GM19372 (cell line): ENCODE measurements around the gene NKG7.
"Not testable (repeated sequence)": the region's sequence is repeated elsewhere in the genome, so short reads cannot be mapped to it uniquely, and the experiment has no call there.

ENCODE experiments used
- ATAC-seq: cut with Tn5 transposase; IDR thresholded peaks from one replicate; pipeline ENCODE4 v1.9.1; 2021; ENCODE audit warnings: mild to moderate bottlenecking, low read depth, moderate library complexity; ENCODE audit not compliant: unreplicated experiment

The NKG7 gene

GRCh38 chr19:51372649-51373504, at the start of gene NKG7:
Gene NKG7 (minus strand): TSS chr19:51372654. CDS start chr19:51372535, 119 bp downstream.
- ATAC-seq = no peak

- no peak for ATAC-seq
Measured at GRCh38 chr19:51422053-51422448, 49.6 kb upstream of the NKG7 start.

GRCh38 chr19:51421229-51422052, 49.0 kb upstream of the NKG7 start:
- no peak for ATAC-seq

- ATAC-seq = not testable (repeated sequence)
Measured at GRCh38 chr19:51420511-51420910, 48.1 kb upstream of the NKG7 start.

GRCh38 chr19:51418707-51419106, 46.3 kb upstream of the NKG7 start:
- ATAC-seq = no peak

GRCh38 chr19:51417810-51418157, 45.3 kb upstream of the NKG7 start:
- peak; percentile 24 for ATAC-seq

GRCh38 chr19:51417107-51417809, 44.8 kb upstream of the NKG7 start, which contains the start of gene SIGLEC10:
Gene SIGLEC10 (minus strand): TSS chr19:51417642. CDS start chr19:51417581, 61 bp downstream.
- ATAC-seq = peak; percentile 72

GRCh38 chr19:51416422-51416821, 44.0 kb upstream of the NKG7 start:
- not testable (repeated sequence) for ATAC-seq

- ATAC-seq = no peak
Measured at GRCh38 chr19:51415187-51415586, 42.7 kb upstream of the NKG7 start.

GRCh38 chr19:51410950-51411748, 38.7 kb upstream of the NKG7 start:
- no peak for ATAC-seq

- no peak for ATAC-seq
Measured at GRCh38 chr19:51407511-51408131, 35.2 kb upstream of the NKG7 start.

- ATAC-seq = no peak
Measured at GRCh38 chr19:51402117-51402516, 29.7 kb upstream of the NKG7 start.

- not testable (repeated sequence) for ATAC-seq
Measured at GRCh38 chr19:51399936-51400335, 27.5 kb upstream of the NKG7 start.

- no peak for ATAC-seq
Measured at GRCh38 chr19:51399231-51399630, 26.8 kb upstream of the NKG7 start.

- no peak for ATAC-seq
Measured at GRCh38 chr19:51398096-51398704, 25.7 kb upstream of the NKG7 start.

GRCh38 chr19:51397453-51397852, 25.0 kb upstream of the NKG7 start:
- not testable (repeated sequence) for ATAC-seq

GRCh38 chr19:51396175-51396574, 23.7 kb upstream of the NKG7 start:
- no peak for ATAC-seq

- ATAC-seq = peak; percentile 88
Measured at GRCh38 chr19:51394050-51394836, 21.8 kb upstream of the NKG7 start.
